ENCODE measurements around the gene LGR4. TPM values are rescaled to one million over a fixed set of nuclear protein-coding genes. Genes with fewer than 3 reads are reported as not detected.

The LGR4 gene
- total and polyA plus RNA-seq, 2 donors (not counting 1 experiment from before 2014, with no cell fraction given) = 0.92 to 3.3 TPM

DNA sequence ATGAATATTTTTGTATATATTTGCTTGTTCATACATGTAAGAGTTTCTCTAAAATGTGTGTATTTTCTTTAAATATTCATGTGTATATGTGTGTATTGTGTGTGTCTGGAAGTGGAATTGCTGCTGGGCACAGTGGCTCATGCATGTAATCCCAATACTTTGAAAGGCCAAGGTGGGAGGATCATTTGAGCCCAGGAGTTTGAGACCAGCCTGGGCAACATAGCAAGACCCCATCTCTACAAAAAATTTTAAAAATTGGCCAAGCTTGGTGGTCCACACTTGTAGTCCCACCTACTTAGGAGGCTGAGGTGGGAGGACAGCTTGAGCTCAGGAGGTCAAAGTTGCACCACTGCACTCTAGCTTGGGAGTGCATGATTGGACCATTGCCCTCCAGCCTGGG lies 4.7 kb upstream of the LGR4 start:
- POLR2A ChIA-PET = no interaction called here
- ATAC-seq (ENCODE audit: low read depth) (no peak), DNase-seq (no peak)
- intact Hi-C loops (cut with micrococcal nuclease) = no loop called here
- H3K4me2 ChIP-seq (replicated peaks; ENCODE audit: low read depth, low read length, poor library complexity, severe bottlenecking) = no peak overlapping the region
- no peaks in the 10 kb centered on the region for H3K79me2 ChIP-seq (ENCODE audit: control insufficient read depth, insufficient read depth, low read length)
- H3K9me3 ChIP-seq (ENCODE audit: control extremely low read depth in 1 of 3, control insufficient read depth in 2 of 3, insufficient read depth in 1 of 3, low read length in 2 of 3) = no peaks in the 10 kb centered on the region
- no peak overlapping the region for H3K4me3 ChIP-seq (ENCODE audit: control extremely low read depth in 1 of 5, extremely low read depth in 1 of 5, insufficient read depth in 1 of 5, low read depth in 2 of 5, low read length in 4 of 5)
- TF ChIP-seq EZH2 (IDR thresholded peaks at IDR 0.05; ENCODE audit: borderline replicate concordance, insufficient read depth, low read depth, low read length, poor library complexity, severe bottlenecking) (no peak), CTCF (IDR thresholded peaks at IDR 0.05) (no peak)
- CTCF ChIA-PET = interaction anchor here (4.2 to 4.6 kb wide), 2 partner anchors 9 to 21 kb away, joined by 27 to 28 read pairs; no protein-coding TSS in a partner anchor
- no peak overlapping the region for H3K9ac ChIP-seq (ENCODE audit: low read length)
- H3K27me3 Mint-ChIP-seq = no peaks in the 10 kb centered on the region
- no peak overlapping the region for H3K27ac Mint-ChIP-seq
- H4K20me1 ChIP-seq (ENCODE audit: control insufficient read depth, insufficient read depth, low read length, poor library complexity, severe bottlenecking) = no peaks in the 10 kb centered on the region
- H3K4me1 Mint-ChIP-seq = peaks cover 8% of the 10 kb centered on the region
- no peaks in the 10 kb centered on the region for H3K4me1 ChIP-seq (ENCODE audit: control insufficient read depth in 2 of 2, insufficient read depth in 2 of 2, low read length in 2 of 2)
- no peak overlapping the region for H3K4me3 Mint-ChIP-seq
- no peaks in the 10 kb centered on the region for H3K9me3 Mint-ChIP-seq (ENCODE audit: insufficient read depth)
- H3K36me3 ChIP-seq (replicated peaks in 1 of 2; ENCODE audit: control extremely low read depth in 1 of 2, control insufficient read depth in 1 of 2, extremely low read depth in 1 of 2, insufficient read depth in 2 of 2, low read length in 1 of 2) = no peaks in the 10 kb centered on the region
- peaks cover 0 to 2% (median 0%) of the 10 kb centered on the region in 4 experiments for H3K27me3 ChIP-seq (replicated peaks in 1 of 4; ENCODE audit: control extremely low read depth in 1 of 4, control insufficient read depth in 3 of 4, insufficient read depth in 4 of 4, low read length in 3 of 4)
- no peak overlapping the region for H3K27ac ChIP-seq (ENCODE audit: low read length in 2 of 2)
- H2AFZ ChIP-seq (ENCODE audit: insufficient read depth, low read depth, low read length, poor library complexity, severe bottlenecking) = no peak overlapping the region

GRCh38 chr11:27475622-27476021 lies 3.0 kb upstream of the LGR4 start:
- Histone ChIP-seq H3K27me3 (replicated peaks in 1 of 4; ENCODE audit: control extremely low read depth in 1 of 4, control insufficient read depth in 3 of 4, insufficient read depth in 4 of 4, low read length in 3 of 4) (peaks cover 0 to 2% (median 0%) of the 10 kb centered on the region in 4 experiments), H3K4me2 (replicated peaks; ENCODE audit: low read depth, low read length, poor library complexity, severe bottlenecking) (no peak overlapping the region), H3K9ac (ENCODE audit: low read length) (no peak overlapping the region), H3K4me1 (ENCODE audit: control insufficient read depth in 2 of 2, insufficient read depth in 2 of 2, low read length in 2 of 2) (peaks cover 9 to 10% of the 10 kb centered on the region in 2 donors), H3K36me3 (replicated peaks in 1 of 2; ENCODE audit: control extremely low read depth in 1 of 2, control insufficient read depth in 1 of 2, extremely low read depth in 1 of 2, insufficient read depth in 2 of 2, low read length in 1 of 2) (no peaks in the 10 kb centered on the region), H2AFZ (ENCODE audit: insufficient read depth, low read depth, low read length, poor library complexity, severe bottlenecking) (no peak overlapping the region), H3K79me2 (ENCODE audit: control insufficient read depth, insufficient read depth, low read length) (no peaks in the 10 kb centered on the region), H3K9me3 (ENCODE audit: control extremely low read depth in 1 of 3, control insufficient read depth in 2 of 3, insufficient read depth in 1 of 3, low read length in 2 of 3) (no peaks in the 10 kb centered on the region), H4K20me1 (ENCODE audit: control insufficient read depth, insufficient read depth, low read length, poor library complexity, severe bottlenecking) (no peaks in the 10 kb centered on the region), H3K4me3 (ENCODE audit: control extremely low read depth in 1 of 5, extremely low read depth in 1 of 5, insufficient read depth in 1 of 5, low read depth in 2 of 5, low read length in 4 of 5) (no peak overlapping the region), H3K27ac (ENCODE audit: low read length in 2 of 2) (no peak overlapping the region)
- H3K4me3 Mint-ChIP-seq = no peak overlapping the region
- DNase-seq (no peak), ATAC-seq (ENCODE audit: low read depth) (no peak)
- peaks cover 4% of the 10 kb centered on the region for H3K27me3 Mint-ChIP-seq
- intact Hi-C loops (cut with micrococcal nuclease) = no loop called here
- ChIA-PET POLR2A (no interaction called here), CTCF (interaction anchor here (1.6 to 4.6 kb wide), 3 partner anchors 11 to 22 kb away, joined by 3 to 28 read pairs (median 27); no protein-coding TSS in a partner anchor)
- WGBS (ENCODE audit: insufficient coverage) = 100% methylated on average over 4 of the region's 5 CpGs
- TF ChIP-seq EZH2 (IDR thresholded peaks at IDR 0.05; ENCODE audit: borderline replicate concordance, insufficient read depth, low read depth, low read length, poor library complexity, severe bottlenecking) = no peak
- no peak for TF ChIP-seq CTCF (IDR thresholded peaks at IDR 0.05)
- no peak overlapping the region for H3K27ac Mint-ChIP-seq
- H3K9me3 Mint-ChIP-seq (ENCODE audit: insufficient read depth) = no peaks in the 10 kb centered on the region
- H3K4me1 Mint-ChIP-seq = peaks cover 16% of the 10 kb centered on the region
